Stimulated activated CD4-positive, alpha-beta T cell treated with anti-CD3 and anti-CD28 coated beads, Interleukin-2, amount 100 ng/mL, for 48 hours (primary cell): ENCODE results near the gene SPRTN.
"Not testable (repeated sequence)": the region's sequence is repeated elsewhere in the genome, so short reads cannot be mapped to it uniquely, and the experiment has no call there.

Experiments
- DNase-seq, 2 donors: peaks; one replicate each; pipeline ENCODE4 v3.0.0-alpha.2; 2020

Gene SPRTN

DNA sequence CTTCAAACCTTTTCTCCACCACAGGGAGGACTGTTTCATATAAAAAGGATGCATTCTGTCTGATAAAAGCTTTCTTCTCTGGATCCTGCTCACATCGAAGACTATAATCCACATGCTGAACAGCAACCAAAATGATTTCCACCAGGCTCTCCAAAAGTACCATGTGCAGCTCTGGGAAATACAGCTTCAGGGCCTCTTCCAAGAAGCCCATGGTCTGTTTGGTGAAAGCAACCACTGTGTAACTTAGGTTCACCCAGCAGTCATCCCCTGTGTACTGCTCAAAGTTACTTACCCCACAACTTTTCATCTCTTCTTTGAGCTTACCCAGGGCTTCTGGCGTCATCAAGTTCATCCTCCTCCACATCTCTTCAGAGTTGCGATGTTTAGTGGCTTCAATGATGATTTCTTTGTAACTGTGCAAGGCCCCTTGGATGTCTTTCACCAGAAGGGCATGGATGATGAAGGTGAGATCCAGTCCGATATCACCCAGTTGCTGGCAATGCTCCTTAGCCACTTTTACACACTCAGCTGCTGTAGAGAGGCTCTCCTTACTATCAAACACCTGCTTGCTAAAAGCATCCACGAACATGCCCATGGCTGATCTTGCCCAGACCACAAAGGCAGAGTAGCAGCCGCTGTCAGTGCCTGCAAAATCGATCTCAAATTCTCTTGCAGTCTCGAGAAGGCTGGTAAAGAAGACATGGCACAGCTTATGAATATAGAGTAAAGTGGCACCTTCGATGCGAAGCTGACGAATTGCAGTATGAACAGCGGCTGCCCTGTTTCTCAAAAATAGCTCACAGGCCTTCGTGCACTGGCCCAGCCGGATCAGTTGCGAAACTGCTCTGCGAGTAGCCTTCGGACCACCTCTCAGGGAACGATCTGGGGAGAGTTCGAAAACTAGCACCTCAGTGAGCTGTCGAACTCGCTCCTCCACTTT lies 2.2 kb upstream of the SPRTN start:
- DNase-seq = no peak

DNA sequence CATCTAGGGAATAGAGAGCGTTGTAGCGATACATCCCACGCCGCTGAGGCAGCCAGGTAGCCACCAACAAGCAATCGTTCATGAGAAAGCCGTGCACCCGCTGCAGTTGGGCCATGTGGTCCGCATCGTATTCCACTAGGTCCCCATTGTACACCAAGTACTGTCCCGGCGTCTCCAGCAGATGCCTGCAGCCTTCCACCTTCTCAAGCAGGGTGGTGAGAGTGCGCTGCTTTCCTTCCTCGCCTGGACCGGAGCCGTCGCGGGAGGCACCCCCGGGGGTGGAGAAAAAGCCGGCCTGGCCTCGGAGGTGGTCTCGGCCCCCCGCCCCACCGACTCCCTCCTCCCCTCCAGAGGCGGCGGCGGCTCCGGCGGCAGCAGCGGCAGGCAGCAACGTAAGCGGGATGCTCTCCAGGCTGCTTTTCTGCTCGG lies 1.0 kb upstream of the SPRTN start:
- no peak for DNase-seq

DNA sequence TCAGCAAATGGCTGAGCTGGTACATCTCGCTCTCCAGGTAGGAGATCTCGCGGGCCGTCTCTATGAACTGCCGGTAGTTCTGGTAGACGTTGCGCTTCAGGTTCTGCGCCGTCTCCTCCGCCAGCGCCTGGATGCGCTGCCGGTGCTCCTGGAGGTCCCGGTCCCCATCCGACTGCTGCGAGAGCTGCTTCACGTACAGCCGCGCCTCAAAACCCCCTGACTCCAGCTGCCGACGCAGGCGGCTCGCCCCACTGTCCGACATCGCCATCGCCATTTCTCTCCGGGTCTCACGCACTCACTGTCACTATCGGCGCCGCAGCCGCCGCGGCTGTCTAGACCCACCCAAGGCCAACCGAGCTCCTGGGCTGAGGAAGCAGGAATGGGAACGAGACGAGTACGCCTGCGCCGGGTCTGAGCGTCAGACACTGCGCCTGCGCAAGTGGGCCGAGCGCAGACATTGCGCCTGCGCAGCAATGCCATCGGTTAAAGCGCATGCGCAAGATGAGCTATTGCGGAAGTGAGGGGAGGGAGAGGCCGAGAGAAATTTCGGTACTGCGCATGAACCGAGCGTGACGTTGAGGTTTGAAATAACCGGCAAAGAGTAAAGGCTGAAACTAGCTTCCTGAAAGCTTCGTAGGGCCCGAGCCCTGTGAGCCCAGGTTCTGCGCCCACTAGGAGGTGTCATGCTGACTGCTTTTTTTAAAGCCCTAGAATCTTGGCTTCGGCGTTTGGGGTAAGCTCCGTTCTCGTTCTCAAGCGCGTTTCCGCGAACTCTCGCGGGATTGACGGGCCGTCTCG lies 422 bp upstream of the SPRTN start, which contains the start of gene EXOC8:
Gene EXOC8 (minus strand): TSS at position 381 of the 798 bp plus-strand sequence. CDS start 107 bp downstream, at position 274.
- DNase-seq = peak; percentile 98 to 99

DNA sequence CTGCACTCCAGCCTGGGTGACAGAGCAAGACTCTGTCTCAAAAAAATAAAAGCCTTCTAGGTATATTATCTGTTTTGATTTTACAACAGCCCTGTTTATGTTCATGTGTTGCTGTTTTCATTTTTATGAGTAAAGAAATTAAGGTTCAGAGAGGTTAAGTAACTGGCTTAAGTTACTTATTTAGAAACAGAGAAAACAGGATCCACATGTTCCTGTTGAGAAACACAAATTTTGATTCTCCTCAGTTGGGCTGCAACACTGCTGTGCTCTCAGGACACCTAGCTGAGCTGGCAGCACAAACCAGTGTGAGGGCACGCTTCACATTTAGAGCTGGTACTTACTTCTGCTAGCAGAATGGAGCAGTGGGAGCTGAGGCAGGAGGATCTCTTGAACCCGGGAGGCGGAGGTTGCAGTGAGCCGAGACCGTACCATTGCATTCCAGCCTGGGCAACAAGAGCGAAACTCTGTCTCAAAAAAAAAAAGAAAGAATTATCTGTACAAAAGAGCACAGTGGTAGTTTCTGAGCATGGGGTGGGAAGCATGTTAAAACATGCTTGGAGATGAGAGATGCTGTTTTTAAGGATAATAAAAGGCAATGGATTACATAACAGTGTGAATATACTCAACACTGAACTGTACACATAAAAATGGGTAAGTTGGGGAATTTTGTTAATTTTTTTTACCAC lies 2.4 kb downstream of the SPRTN start:
- DNase-seq = no peak

DNA sequence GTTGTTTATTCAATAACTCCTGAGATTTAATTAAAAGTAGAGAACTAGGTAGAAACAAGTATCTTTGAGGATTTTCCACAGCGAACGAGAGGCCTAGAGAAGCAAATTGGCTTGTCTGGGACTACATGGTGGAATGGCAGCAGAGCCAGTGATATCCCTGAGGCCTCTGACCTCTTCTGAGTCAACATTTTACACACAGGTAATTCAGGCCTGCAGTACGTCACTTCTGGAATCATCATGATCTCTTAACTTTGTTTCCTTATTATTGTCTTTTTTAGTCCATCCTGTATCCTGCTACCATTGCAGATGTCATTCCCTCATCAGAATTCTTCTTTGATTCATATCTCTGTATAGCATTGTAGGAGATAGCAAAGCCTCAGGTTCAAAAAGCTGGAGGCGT lies 9.9 kb downstream of the SPRTN start:
- DNase-seq = no peak

DNA sequence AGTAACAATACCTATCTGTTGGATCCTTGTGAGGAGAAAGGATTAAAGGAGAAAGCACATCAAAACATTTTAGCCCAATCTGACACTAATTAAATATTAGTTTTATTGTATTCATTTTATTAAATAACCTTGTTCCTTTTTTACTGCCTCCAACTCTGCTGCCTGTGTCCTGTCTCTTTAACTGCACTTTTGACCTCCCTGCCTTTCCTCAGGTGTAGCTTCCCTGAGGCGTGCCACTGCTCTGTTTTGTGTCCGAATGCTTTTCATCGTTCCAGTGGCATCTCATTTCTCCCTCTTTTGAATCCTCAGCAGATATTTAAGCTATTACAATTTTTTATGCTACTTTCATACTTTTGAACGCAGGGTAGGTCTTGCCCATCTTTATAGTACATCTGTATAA lies 10.3 kb downstream of the SPRTN start:
- DNase-seq = no peak

DNA sequence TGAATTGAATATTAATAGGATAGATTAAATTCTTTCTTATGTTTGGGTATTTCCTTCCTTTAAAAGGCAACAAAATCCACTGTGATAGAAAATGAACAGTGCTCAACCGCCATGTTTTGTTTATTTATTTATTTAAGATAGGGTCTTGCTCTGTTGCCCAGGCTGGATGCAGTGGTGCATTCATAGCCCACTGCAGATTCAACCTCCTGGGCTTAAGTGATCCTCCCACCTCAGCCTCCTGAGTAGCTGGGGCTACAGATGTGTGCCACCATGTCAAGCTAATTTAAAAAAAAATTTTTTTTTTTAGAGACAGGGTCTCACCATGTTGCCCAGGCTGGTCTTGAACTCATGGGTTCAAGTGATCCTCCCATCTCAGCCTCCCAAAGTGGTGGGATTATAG lies 10.8 kb downstream of the SPRTN start:
- not testable (repeated sequence) for DNase-seq

DNA sequence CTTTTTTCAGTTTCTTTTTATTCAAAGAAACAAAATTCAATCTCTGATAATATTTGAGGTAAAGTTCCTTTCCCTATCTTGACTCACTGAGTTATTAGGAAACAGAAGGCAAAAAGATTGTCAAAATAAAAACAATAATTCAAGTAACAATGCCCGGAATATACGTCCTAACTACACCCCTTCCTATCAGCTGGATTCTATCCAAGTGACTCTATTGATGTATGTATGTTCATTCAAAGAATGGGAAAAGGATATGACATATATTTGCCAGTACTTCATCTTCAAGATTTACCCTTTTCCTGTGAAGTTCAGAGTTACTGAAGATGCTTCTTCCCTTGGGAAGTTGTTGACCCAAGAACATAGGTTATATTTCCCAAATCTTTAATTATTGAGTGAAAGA lies 13.7 kb downstream of the SPRTN start:
- DNase-seq = no peak

DNA sequence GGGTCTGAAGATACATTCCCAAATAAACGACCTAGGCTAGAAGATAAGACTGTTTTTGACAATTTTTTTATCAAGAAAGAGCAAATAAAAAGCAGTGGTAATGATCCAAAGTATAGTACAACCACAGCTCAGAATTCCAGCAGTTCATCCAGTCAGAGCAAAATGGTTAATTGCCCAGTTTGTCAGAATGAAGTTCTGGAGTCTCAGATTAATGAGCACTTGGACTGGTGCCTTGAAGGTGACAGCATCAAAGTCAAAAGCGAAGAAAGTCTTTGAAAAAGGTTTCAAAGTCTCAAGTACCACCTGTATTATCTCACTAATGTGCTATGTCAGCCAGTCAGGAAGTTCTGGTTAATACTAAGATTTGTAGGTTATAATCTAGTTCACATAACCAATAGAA lies 15.0 kb downstream of the SPRTN start:
- DNase-seq = no peak

DNA sequence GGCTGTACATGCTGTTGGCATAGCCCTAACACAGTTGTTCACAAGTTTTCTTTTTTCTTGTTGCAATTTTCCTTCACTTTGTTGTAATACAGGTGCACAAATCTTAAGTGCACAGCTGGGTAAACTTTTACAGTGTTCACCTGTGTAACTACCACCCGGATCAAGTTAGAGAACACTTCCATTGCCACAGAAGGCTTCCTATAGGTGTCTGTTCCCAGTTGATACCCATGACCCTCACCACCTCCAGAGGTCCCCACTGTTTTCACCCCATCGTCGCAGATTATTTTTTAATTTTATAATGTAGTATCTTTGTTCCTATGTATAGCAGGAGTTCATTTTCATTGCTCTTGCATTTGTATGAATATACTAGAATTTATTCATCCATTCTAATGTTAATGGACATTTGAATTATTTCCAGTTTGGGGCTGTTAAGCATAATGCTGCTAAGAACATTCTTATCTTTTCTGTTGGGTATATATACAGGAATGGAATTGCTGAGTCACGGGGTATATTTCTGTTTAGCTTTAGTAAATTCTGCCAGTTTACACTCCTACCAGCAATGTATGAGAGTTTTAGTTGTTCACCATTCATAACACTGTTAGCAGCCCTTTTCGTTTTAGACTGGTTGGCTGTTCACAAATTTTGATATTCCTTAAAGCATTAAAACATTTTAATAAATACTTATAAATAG lies 16.4 kb downstream of the SPRTN start:
- DNase-seq = no peak

DNA sequence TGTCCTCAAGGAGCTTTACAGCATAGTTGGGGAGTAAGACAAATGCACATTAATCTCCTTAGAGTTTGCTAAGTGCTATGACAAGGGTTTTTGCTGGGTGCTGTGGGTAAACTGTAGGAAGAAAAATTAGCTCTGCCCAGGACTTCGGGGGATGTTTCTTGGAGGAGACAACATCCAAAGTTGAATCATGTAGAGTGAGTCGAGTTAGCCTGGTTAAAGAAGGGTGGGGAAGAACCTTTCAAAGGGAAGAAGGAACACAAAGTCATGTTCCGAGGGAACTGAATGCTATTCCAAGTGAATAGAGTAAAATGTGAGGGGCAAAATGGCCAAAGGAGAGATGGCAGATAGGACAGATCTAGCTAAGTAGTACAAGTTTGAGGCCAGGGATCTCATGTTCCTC lies 17.1 kb downstream of the SPRTN start:
- no peak for DNase-seq

DNA sequence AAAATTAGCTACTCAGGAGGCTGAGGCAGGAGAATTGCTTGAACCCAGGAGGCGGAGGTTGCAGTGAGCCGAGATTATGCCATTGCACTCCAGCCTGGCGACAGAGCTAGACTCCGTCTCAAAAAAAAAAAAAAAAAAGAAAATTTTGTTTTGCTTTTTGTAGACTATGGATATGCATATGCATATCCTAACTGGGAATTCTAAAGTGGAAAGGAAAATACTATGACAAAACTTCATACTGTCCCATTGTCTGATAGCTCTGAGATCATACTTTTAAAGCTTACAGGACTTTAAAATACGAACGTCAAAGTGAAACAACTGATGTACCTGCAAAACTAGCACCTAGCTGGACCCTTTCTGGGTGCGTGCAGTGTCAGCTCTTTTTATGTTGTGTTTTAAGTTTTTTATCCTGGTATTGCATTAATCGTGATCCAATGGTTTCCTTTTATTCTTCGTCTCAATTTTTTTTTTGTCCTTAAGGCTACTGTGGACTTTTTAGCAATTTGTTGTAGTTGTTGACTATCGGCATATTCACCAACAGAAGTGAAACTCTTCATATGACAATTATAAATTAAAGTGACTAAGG lies 19.2 kb downstream of the SPRTN start:
- DNase-seq = no peak

- DNase-seq = no peak
These were observed 19.8 kb downstream of the SPRTN start for GRCh38 chr1:231357831-231358354.

- no peak for DNase-seq
These were observed 21.0 kb downstream of the SPRTN start for GRCh38 chr1:231359113-231359512.

DNA sequence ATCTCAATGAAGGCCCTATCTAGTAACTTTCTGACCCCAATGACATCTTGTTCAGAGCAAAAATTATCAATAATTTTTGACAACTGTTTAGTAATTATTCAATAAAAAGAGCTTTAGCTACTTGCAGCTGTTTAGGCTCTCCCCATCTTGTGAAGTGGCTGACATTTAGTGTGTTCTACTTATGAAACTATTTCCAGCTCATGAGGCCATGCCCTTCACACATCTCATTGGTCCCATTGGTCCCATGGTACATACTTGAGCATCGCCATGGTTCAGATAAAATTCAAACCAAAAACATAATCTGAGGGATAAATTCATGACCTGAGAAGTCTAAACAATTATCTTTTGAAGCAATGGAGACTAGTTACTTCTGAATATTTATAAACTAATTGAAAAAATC lies 24.2 kb downstream of the SPRTN start:
- DNase-seq = no peak

GRCh38 chr1:231363624-231364023 lies 25.5 kb downstream of the SPRTN start:
- DNase-seq = no peak

DNA sequence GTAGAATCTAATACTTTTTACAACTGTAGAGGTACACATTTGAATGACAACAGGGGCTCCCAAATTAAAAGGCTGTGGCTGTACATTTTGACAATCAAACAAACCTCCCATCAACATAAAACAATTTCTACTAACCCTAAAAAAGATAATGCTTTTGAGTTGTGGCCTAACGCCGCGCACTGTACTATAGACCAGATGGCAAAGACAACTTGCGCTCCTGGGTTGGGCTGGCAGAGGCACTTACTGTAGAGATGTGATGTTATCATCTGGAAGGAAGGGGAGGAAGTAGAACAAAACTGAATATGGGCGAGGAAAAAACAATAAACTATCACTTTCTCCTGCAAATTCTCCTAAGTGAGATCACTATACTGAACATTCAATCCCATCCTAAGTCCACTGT lies 26.1 kb downstream of the SPRTN start:
- DNase-seq = no peak

- DNase-seq = no peak
These were observed 31.2 kb downstream of the SPRTN start for GRCh38 chr1:231369282-231369681.

GRCh38 chr1:231372501-231372900 lies 34.4 kb downstream of the SPRTN start:
- no peak for DNase-seq

DNA sequence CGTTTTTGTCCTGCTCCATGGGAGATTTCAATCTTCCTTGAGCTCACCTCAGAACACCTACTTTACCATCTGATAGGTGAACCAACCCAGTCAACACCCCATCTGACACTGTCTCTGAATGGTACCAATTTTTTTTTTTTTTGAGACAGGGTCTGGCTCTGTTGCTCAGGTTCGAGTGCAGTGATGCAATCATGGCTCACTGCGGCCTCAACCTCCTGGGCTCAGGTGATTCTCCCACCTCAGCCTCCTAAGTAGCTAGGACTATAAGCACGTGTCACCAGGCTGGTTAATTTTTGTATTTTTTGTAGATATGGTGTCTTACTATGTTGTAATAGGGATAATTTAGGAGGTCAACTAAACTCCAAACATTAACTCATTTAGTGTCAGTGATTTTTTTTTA lies 36.3 kb downstream of the SPRTN start:
- DNase-seq = no peak

GRCh38 chr1:231376101-231376500 lies 38.0 kb downstream of the SPRTN start:
- DNase-seq = no peak
